ENCODE results near the gene NGEF.

NGEF gene

DNA sequence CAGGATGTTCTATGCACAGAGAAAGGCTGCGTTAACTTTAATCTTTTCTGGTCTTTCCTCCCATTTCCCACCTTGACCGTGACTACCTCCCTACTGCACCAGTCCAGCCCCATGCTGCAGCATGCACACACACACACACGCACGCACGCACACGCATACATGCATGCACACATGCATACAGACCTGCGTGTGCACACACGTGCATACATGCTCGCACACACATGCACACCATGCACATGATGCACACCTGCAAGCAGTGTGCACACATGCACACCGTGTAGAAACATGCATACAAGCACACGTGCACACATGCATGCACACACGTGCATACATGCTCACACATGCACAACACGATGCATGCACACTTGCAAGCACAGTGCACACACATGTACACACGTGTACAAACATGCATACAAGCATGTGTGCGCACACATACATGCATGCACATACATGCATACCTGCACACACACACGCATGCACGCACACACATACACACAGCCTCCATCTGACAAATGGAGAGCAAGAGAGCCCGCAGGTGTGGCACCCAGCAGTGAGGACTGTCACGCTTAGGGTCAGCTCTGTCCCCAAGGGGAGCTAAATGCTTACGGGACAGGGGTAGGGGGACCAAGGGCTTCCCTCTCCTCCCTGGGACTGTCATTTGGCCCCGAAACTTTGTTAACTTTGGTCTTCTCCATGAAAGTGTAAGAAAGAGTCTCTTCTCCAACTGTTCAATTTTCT is 124.8 kb downstream of the NGEF start:
- Histone ChIP-seq H3K4me3 (no peak overlapping the region), H3K36me3 (no peaks in the 10 kb centered on the region), H3K27ac (no peak overlapping the region), H3K27me3 (peaks cover 0 to 24% of the 10 kb centered on the region in 2 donors), H3K9me3 (no peaks in the 10 kb centered on the region), H3K4me1 (peaks cover 0 to 4% (median 0%) of the 10 kb centered on the region in 4 donors)
- peak; percentile 10 to 11 for DNase-seq
- intact Hi-C loops (cut with DNase I; ENCODE audit: low total_unique reads): no loop called here
- TF ChIP-seq CTCF (IDR thresholded peaks at IDR 0.05): no peak

DNA sequence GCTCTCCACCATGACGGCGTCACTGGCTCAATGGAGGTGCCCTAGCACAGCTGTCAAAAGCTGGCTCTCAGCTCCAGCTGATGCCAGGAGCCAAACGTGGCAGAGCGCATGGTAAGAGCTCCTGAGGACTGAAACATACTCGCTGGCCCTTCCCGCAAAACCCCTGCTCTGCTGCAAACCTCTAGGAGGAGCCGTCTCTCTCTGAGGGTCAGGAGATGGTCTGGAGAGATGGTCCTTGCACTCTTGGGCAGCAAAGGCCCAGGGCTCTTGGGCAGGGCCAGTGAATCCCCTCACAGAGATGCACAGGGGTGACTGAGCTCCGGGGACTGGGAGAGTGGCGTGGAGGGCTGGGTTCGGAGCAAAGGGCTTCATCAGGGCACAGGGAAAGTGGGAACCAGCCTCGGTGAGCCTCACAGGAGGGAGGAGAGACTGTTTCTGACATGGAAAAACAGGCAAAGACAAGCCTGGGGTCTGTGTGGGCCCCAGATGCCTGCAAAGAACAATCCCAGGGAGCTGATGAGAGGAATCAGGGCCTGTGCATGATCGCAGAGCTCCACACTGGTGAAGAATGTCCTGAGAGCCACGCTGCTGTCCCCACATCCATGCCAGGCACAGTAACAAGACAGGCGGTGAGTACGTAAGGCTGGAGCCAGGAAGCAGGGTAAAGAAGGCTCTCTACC is 125.7 kb downstream of the NGEF start:
- H3K4me3 ChIP-seq: no peak overlapping the region
- no peak overlapping the region for H3K27ac ChIP-seq
- DNase-seq: peak; percentile 9 to 44
- no peaks in the 10 kb centered on the region for H3K9me3 ChIP-seq
- H3K36me3 ChIP-seq: peaks cover 0 to 5% (median 0%) of the 10 kb centered on the region in 3 donors
- intact Hi-C loops (cut with DNase I; ENCODE audit: low total_unique reads): no loop called here
- peaks cover 0 to 4% (median 0%) of the 10 kb centered on the region in 4 donors for H3K4me1 ChIP-seq
- TF ChIP-seq CTCF (IDR thresholded peaks at IDR 0.05): no peak
- H3K27me3 ChIP-seq: peaks cover 0 to 21% of the 10 kb centered on the region in 2 donors

GRCh38 chr2:232886632-232887031 is 126.4 kb downstream of the NGEF start:
- no peak overlapping the region for H3K27ac ChIP-seq
- TF ChIP-seq CTCF (IDR thresholded peaks at IDR 0.05): no peak
- intact Hi-C loops (cut with DNase I; ENCODE audit: low total_unique reads): no loop called here

GRCh38 chr2:232886176-232886575 is 126.9 kb downstream of the NGEF start:
- Histone ChIP-seq H3K4me3 (no peak overlapping the region), H3K9me3 (no peaks in the 10 kb centered on the region), H3K27ac (no peak overlapping the region), H3K4me1 (peaks cover 0 to 4% (median 0%) of the 10 kb centered on the region in 4 donors), H3K36me3 (peaks cover 0 to 9% (median 0%) of the 10 kb centered on the region in 3 donors), H3K27me3 (peaks cover 0 to 19% of the 10 kb centered on the region in 2 donors)
- intact Hi-C loops (cut with DNase I; ENCODE audit: low total_unique reads): no loop called here
- DNase-seq: peak in 1 of 2 donors; percentile 47
- no peak for TF ChIP-seq CTCF (IDR thresholded peaks at IDR 0.05)

More at GRCh38 chr2:232886632-232887031, 126.4 kb downstream of the NGEF start:
- H3K4me1 ChIP-seq: peaks cover 0 to 4% (median 0%) of the 10 kb centered on the region in 4 donors
- H3K36me3 ChIP-seq: peaks cover 0 to 9% (median 0%) of the 10 kb centered on the region in 3 donors
- H3K27me3 ChIP-seq: peaks cover 0 to 21% of the 10 kb centered on the region in 2 donors
- DNase-seq: peak in 1 of 2 donors; percentile 28
- H3K9me3 ChIP-seq: no peaks in the 10 kb centered on the region
- no peak overlapping the region for H3K4me3 ChIP-seq

DNA sequence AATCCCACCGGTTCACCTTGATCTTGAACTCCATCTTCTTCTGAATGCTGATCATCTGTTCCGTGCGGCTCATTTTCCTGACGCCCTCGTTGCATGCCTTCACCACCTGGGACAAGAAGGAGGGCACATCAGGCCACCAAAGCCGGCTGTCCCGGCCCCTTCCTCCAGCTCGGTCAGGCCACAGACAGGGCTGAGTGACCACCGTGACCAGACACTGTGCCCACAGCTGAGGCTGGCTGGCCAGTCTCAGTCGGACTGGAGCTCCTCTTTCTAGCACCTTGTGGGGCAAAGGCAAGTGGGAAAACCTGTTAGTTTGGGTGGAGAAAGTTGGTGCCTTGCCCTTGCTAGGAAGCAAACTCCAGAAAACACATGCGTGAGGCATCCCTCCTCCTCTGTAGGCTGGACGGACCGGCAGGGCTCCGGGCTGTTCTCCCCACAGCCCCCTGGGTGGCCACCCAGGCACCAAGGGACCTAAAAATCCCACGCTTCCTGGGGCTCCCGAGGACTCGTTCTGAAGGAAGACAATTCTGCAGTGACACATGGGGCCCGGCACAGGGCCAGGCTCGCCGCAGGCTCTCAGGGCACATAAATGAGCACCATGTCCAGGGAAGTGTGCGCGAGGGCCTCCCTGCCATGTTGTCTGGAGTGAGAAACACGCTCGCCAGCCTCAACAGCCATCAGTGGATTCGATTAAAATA is 127.6 kb downstream of the NGEF start:
- Histone ChIP-seq H3K9me3 (no peaks in the 10 kb centered on the region), H3K36me3 (peaks cover 0 to 9% (median 0%) of the 10 kb centered on the region in 3 donors), H3K27me3 (peaks cover 0 to 11% of the 10 kb centered on the region in 2 donors), H3K27ac (no peak overlapping the region), H3K4me1 (peaks cover 0 to 4% (median 0%) of the 10 kb centered on the region in 4 donors), H3K4me3 (no peak overlapping the region)
- TF ChIP-seq CTCF (IDR thresholded peaks at IDR 0.05): no peak
- peak in 1 of 2 donors; percentile 43 for DNase-seq
- intact Hi-C loops (cut with DNase I; ENCODE audit: low total_unique reads): no loop called here

Measured in tibial artery (tissue), 4 donors.